T-cell (primary cell): ENCODE results near the gene BORA. TPM values are rescaled to one million over a fixed set of nuclear protein-coding genes. Genes with fewer than 3 reads are reported as not detected.
"Not testable (repeated sequence)": the region's sequence is repeated elsewhere in the genome, so short reads cannot be mapped to it uniquely, and the experiment has no call there.

Experiments
- ATAC-seq, 4 experiments: fragments of 200-7000 bp in 3 of 4; fragments of 150-1000 bp in 1 of 4; cut with Tn5 transposase; replicated peaks in 1 of 4; 1 replicate in 3 of 4; 2 replicates in 1 of 4; pipeline ENCODE4 v1.10.0; 2021; ENCODE audit warnings: moderate library complexity in 3 of 4, mild to moderate bottlenecking in 2 of 4, moderate number of reproducible peaks in 1 of 4
- CTCF ChIA-PET, 2 donors: fragments of 300-600 bp; sonication (Branson Sonifier 250); formaldehyde crosslinking; loops; one replicate each; lab custom pipeline; 2022; ENCODE audit warnings: antibody characterized with exemption in 2 of 2; lab: Charles Lee
- POLR2A ChIA-PET, 2 donors: fragments of 300-600 bp; sonication (Branson Sonifier 250); formaldehyde crosslinking; loops; one replicate each; lab custom pipeline; 2022; ENCODE audit warnings: antibody characterized with exemption in 2 of 2; lab: Charles Lee
- DNase-seq, 35 experiments: peaks; one replicate each; pipeline versions ENCODE4 v3.0.0 to v3.0.0-alpha.2; 2013 to 2023
- H3K27ac ChIP-seq: one replicate; pipeline ENCODE4 v1.5.1; 2013; ENCODE audit warnings: low read length
- H3K27me3 ChIP-seq, 2 experiments: replicated peaks in 1 of 2; 1 replicate in 1 of 2; 2 replicates in 1 of 2; pipeline versions ENCODE4 v1.6.1 to v1.7.0; 2013; ENCODE audit warnings: low read length in 1 of 2, mixed read lengths in 1 of 2; ENCODE audit not compliant: control insufficient read depth in 2 of 2, insufficient read depth in 2 of 2; ENCODE audit errors: extremely low read depth in 1 of 2
- H3K36me3 ChIP-seq, 2 donors: 1 replicate in 1 of 2; 2 replicates in 1 of 2; pipeline versions ENCODE4 v1.6.1 to v1.7.0; 2013; ENCODE audit warnings: low read length in 1 of 2; ENCODE audit not compliant: control insufficient read depth in 2 of 2, insufficient read depth in 1 of 2; ENCODE audit errors: extremely low read depth in 1 of 2
- H3K4me1 ChIP-seq, 2 experiments: 1 replicate in 1 of 2; 2 replicates in 1 of 2; pipeline versions ENCODE4 v1.6.1 to v1.7.0; 2013; ENCODE audit warnings: low read length in 2 of 2, mixed read lengths in 1 of 2; ENCODE audit not compliant: insufficient read depth in 2 of 2, control insufficient read depth in 1 of 2; ENCODE audit errors: extremely low read depth in 1 of 2
- H3K4me3 ChIP-seq, 2 donors: 1 replicate in 1 of 2; 2 replicates in 1 of 2; pipeline versions ENCODE4 v1.5.1 to v1.7.0; 2013; ENCODE audit warnings: mild to moderate bottlenecking in 2 of 2, low read length in 1 of 2, moderate library complexity in 1 of 2; ENCODE audit not compliant: control insufficient read depth in 1 of 2; ENCODE audit errors: extremely low read depth in 1 of 2
- H3K9me3 ChIP-seq: 2 replicates; pipeline ENCODE4 v1.7.0; 2013
- H3K27ac Mint-ChIP-seq, 2 donors: one replicate each; pipeline ENCODE4 v1.8.0; 2020 to 2021; ENCODE audit warnings: mild to moderate bottlenecking in 2 of 2, mixed read lengths in 2 of 2
- H3K27me3 Mint-ChIP-seq, 2 donors: one replicate each; pipeline ENCODE4 v1.8.0; 2021 to 2022; ENCODE audit warnings: mixed read lengths in 2 of 2
- H3K36me3 Mint-ChIP-seq: one replicate; pipeline ENCODE4 v1.8.0; 2021; ENCODE audit warnings: mixed read lengths
- H3K4me1 Mint-ChIP-seq, 3 donors: one replicate each; pipeline ENCODE4 v1.8.0; 2020 to 2022; ENCODE audit warnings: mixed read lengths in 3 of 3, mild to moderate bottlenecking in 1 of 3
- H3K4me3 Mint-ChIP-seq, 3 donors: one replicate each; pipeline ENCODE4 v1.8.0; 2020 to 2022; ENCODE audit warnings: mild to moderate bottlenecking in 3 of 3, mixed read lengths in 3 of 3, moderate library complexity in 3 of 3
- H3K9me3 Mint-ChIP-seq, 3 donors: one replicate each; pipeline ENCODE4 v1.8.0; 2020 to 2022; ENCODE audit warnings: mixed read lengths in 3 of 3
- WGBS: methylation state at CpG from one replicate; pipeline ENCODE4 v1.1.5; 2013; ENCODE audit warnings: missing lambda C conversion rate; ENCODE audit not compliant: insufficient coverage; 5-methylcytosine and 5-hydroxymethylcytosine counted together
- total RNA-seq, 35 experiments: library from RNA in 6 of 35; stranded (reverse) in 6 of 35; fragments of 120-200 nt in 1 of 35; gene quantifications; one replicate each; pipeline versions ENCODE4 v1.2.1 to v1.2.4 and lab custom pipeline; 2013 to 2026

BORA gene
- total RNA-seq, 5 donors from 2014 or later (not counting 1 experiment from before 2014, with no cell fraction given) = 3.2 to 6.8 (median 5.2) TPM

DNA sequence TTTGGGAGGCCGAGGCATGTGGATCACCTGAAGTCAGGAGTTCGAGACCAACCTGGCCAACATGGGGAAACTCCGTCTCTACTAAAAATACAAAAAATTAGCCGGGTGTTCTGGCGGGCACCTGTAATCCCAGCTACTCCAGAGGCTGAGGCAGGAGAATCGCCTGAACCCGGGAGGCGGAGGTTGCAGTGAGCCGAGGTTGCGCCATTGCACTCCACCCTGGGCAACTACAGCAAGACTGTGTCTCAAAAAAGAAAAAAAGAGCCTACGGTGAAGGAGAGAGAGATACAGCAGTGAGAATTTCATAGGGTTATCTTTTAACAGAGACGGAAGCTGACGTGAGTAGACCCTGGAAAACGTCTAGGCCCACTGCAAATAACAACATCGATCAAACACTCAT, 1.5 kb upstream of the BORA start:
- Mint-ChIP-seq H3K4me3 (peak overlapping the region; percentile 90 to 93 (median 93)), H3K27ac (peak overlapping the region; percentile 8 to 72), H3K4me1 (peaks cover 59 to 71% (median 59%) of the 10 kb centered on the region in 3 donors), H3K36me3 (peaks cover 27% of the 10 kb centered on the region)
- H3K27me3 ChIP-seq, H3K27me3 Mint-ChIP-seq, ATAC-seq, H3K4me3 ChIP-seq, H3K27ac ChIP-seq, CTCF ChIA-PET, H3K9me3 Mint-ChIP-seq, H3K36me3 ChIP-seq, DNase-seq, H3K9me3 ChIP-seq: not testable (repeated sequence)
- 92% methylated on average over 4 of the region's 15 CpGs for WGBS
- POLR2A ChIA-PET = interaction anchor here in 1 of 2 donors (1.0 kb wide), 1 partner anchor 16 kb away, joined by 5 read pairs; no protein-coding TSS in a partner anchor
- peaks cover 16 to 17% of the 10 kb centered on the region in 2 experiments for H3K4me1 ChIP-seq

DNA sequence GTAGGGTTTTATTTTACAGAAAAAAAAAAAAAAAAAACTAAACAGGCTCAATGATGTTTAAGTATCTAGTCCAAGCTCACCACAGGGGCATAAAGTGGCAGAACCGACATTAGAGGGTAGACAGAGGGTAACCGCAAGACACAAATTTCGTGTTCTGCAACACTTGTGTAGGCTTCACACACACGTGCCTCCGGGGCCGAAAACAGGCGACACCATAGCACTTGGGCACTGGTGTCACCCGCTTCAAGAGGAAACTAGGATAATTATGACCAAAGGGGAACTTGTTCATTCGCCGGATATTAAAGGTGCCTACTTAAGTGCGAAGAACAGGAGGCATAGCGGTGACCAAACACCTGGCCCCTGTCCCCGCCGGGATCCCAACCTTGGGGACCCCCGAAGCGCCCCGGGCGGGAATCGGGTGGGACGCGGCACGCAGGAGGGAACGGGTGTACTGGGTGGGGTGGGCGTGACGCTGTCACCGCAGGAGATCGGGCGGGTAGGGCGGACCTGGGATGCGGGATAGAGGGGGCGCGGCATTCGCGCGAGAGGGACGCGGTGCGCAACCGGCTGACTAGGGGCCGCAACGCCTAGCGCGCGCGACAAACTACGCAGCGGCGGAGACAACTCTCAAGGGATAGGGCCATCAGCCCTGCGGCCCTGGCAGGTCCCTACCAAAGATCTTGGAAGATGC, 852 bp upstream of the BORA start:
- Histone ChIP-seq H3K4me3 (peak overlapping the region; percentile 94), H3K27me3 (no peaks in the 10 kb centered on the region), H3K27ac (peak overlapping the region; percentile 20), H3K36me3 (peaks cover 0 to 4% of the 10 kb centered on the region in 2 donors), H3K4me1 (peaks cover 16 to 17% of the 10 kb centered on the region in 2 experiments), H3K9me3 (no peaks in the 10 kb centered on the region)
- ATAC-seq (peak; percentile 6 to 28 (median 16)), DNase-seq (peak in 26 of 35 experiments; percentile 2 to 53 (median 12))
- Mint-ChIP-seq H3K9me3 (no peaks in the 10 kb centered on the region), H3K27ac (peak overlapping the region; percentile 76 to 86), H3K27me3 (no peaks in the 10 kb centered on the region), H3K36me3 (peaks cover 25% of the 10 kb centered on the region), H3K4me1 (peaks cover 55 to 70% (median 61%) of the 10 kb centered on the region in 3 donors), H3K4me3 (peak overlapping the region; percentile 90 to 93 (median 93))
- under 1% methylated on average over 42 of the region's 49 CpGs for WGBS
- POLR2A ChIA-PET = interaction anchor here in 1 of 2 donors (1.0 kb wide), 1 partner anchor 17 kb away, joined by 5 read pairs; no protein-coding TSS in a partner anchor
- CTCF ChIA-PET = interaction anchor here in 1 of 2 donors (0.6 kb wide), 1 partner anchor 960 kb away, joined by 3 read pairs; no protein-coding TSS in a partner anchor

DNA sequence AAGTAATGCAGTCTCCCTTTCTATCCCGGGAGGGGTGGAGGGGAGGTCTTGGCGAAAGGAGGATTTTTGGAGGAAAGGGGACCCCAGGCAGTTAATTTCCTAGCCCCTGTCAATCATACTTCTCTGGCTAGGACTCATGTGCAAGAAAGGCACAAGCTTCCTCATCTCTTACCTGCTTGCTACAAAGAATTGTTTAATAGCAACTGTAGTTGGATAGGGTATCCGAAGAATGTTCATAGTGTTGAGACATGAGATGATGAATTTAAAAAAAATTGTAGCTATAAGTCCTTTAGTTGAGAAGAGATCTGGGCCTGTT, 525 bp downstream of the BORA start:
- Histone ChIP-seq H3K4me3 (peak overlapping the region; percentile 94), H3K9me3 (no peaks in the 10 kb centered on the region), H3K4me1 (peaks cover 16 to 17% of the 10 kb centered on the region in 2 experiments), H3K36me3 (peaks cover 0 to 6% of the 10 kb centered on the region in 2 donors), H3K27ac (no peak overlapping the region), H3K27me3 (no peaks in the 10 kb centered on the region)
- H3K27ac Mint-ChIP-seq = peak overlapping the region; percentile 80 to 86
- no peaks in the 10 kb centered on the region for H3K9me3 Mint-ChIP-seq
- H3K27me3 Mint-ChIP-seq = no peaks in the 10 kb centered on the region
- POLR2A ChIA-PET = interaction anchor here in 1 of 2 donors (0.5 kb wide), 1 partner anchor 51 kb away, joined by 4 read pairs; no protein-coding TSS in a partner anchor
- ATAC-seq = no peak
- CTCF ChIA-PET = no interaction called here
- peak overlapping the region; percentile 90 to 93 (median 93) for H3K4me3 Mint-ChIP-seq
- H3K36me3 Mint-ChIP-seq = peaks cover 29% of the 10 kb centered on the region
- peaks cover 46 to 61% (median 57%) of the 10 kb centered on the region in 3 donors for H3K4me1 Mint-ChIP-seq
- 17% methylated on average over 1 of the region's 3 CpGs for WGBS
- no peak for DNase-seq

DNA sequence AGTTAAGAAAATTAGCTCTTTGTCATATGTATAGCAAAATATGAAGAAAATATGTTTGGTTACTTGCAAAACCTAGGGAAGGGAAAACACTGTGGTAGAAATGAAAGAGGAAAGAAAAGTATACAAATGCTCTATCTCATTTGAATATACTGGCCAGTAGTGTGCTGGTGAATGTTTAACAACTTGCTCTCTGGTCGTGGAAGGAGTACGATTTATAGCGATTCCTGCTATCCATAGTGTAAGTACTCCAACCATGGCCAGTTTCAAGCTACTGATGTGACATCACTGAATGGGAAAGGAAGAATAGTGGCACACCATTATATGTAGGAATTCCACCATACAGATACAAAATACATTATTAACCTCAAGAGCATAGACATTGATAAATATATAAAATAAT, 9.3 kb downstream of the BORA start:
- Mint-ChIP-seq H3K27me3 (no peaks in the 10 kb centered on the region), H3K9me3 (no peaks in the 10 kb centered on the region), H3K36me3 (peaks cover 48% of the 10 kb centered on the region), H3K4me3 (no peak overlapping the region), H3K4me1 (peaks cover 7 to 11% (median 9%) of the 10 kb centered on the region in 3 donors), H3K27ac (no peak overlapping the region)
- ATAC-seq (no peak), DNase-seq (no peak)
- ChIA-PET POLR2A (interaction anchor here in 1 of 2 donors (0.6 kb wide), 1 partner anchor 43 kb away, joined by 4 read pairs; no protein-coding TSS in a partner anchor), CTCF (interaction anchor here in 1 of 2 donors (0.6 kb wide), 1 partner anchor 71 kb away, joined by 3 read pairs; no protein-coding TSS in a partner anchor)
- WGBS = no CpG with 5 or more reads among the region's 3 CpGs
- Histone ChIP-seq H3K27me3 (no peaks in the 10 kb centered on the region), H3K4me3 (no peak overlapping the region), H3K27ac (no peak overlapping the region), H3K4me1 (no peaks in the 10 kb centered on the region), H3K9me3 (no peaks in the 10 kb centered on the region), H3K36me3 (peaks cover 0 to 24% of the 10 kb centered on the region in 2 donors)

DNA sequence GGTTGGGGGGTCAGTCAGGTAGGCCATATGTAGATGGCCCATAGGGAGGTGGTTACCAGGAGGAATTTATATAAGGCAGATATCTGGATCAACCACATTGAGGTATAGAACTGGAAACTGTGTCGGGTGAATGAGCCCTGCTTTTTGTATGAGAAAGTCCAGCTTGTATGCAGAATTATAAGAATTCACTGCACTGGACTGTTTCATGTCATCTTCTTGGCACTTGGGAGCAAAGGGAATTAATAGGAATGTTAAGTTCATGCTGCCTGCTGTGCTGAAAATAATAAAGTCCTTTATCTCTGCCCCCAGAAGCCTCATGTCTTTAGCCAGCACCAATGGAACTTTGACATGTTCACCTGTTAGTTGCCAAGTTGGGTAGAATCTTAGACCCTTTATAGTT, 12.3 kb downstream of the BORA start:
- H3K36me3 Mint-ChIP-seq = peaks cover 43% of the 10 kb centered on the region
- Histone ChIP-seq H3K27ac (no peak overlapping the region), H3K4me1 (no peaks in the 10 kb centered on the region), H3K4me3 (no peak overlapping the region), H3K9me3 (no peaks in the 10 kb centered on the region), H3K36me3 (peaks cover 5 to 29% of the 10 kb centered on the region in 2 donors), H3K27me3 (no peaks in the 10 kb centered on the region)
- ATAC-seq = no peak
- 80% methylated on average over 1 of the region's 1 CpG for WGBS
- H3K9me3 Mint-ChIP-seq = no peaks in the 10 kb centered on the region
- peaks cover 0 to 8% (median 7%) of the 10 kb centered on the region in 3 donors for H3K4me1 Mint-ChIP-seq
- no peak overlapping the region for H3K4me3 Mint-ChIP-seq
- no peak for DNase-seq
- no peaks in the 10 kb centered on the region for H3K27me3 Mint-ChIP-seq
- CTCF ChIA-PET = no interaction called here
- POLR2A ChIA-PET = no interaction called here
- H3K27ac Mint-ChIP-seq = no peak overlapping the region

DNA sequence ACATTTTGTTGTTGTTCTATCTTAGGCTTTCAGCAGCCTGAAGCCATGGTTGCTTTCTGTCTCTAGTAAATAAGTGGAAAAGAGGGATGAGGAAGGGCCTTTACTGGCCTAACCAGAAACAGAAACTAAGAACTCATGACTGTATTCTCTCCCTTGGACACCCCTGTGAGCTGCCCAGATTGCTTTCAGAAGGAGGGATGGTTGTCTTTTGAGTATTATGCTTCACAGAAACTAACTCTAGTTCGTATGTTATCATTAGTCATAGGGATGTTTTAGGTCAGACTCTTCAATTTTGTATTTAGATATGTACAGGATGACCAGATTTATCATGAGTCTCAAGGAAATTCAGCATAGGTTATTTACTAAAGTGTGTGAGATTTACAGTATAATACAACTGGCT, 17.5 kb downstream of the BORA start:
- Mint-ChIP-seq H3K4me1 (peaks cover 0 to 28% (median 19%) of the 10 kb centered on the region in 3 donors), H3K27ac (peak overlapping the region in 1 of 2 donors; percentile 68), H3K9me3 (no peaks in the 10 kb centered on the region), H3K4me3 (no peak overlapping the region), H3K36me3 (peaks cover 44% of the 10 kb centered on the region), H3K27me3 (no peaks in the 10 kb centered on the region)
- DNase-seq (no peak), ATAC-seq (no peak)
- H3K4me3 ChIP-seq = no peak overlapping the region
- no peak overlapping the region for H3K27ac ChIP-seq
- no peaks in the 10 kb centered on the region for H3K9me3 ChIP-seq
- WGBS = no CpG with 5 or more reads among the region's 1 CpG
- ChIA-PET POLR2A (no interaction called here), CTCF (no interaction called here)
- no peaks in the 10 kb centered on the region for H3K4me1 ChIP-seq
- no peaks in the 10 kb centered on the region for H3K27me3 ChIP-seq
- H3K36me3 ChIP-seq = peaks cover 5 to 41% of the 10 kb centered on the region in 2 donors
